Epidermal melanocyte (primary cell): Measurements from ENCODE around the gene SPIN1.

Experiments used
- DNase-seq: peaks from one replicate; pipeline ENCODE4 v3.0.0; 2011; ENCODE audit warnings: low spot score; ENCODE audit not compliant: insufficient read length

SPIN1 gene

GRCh38 chr9:88494983-88495721 lies 106.9 kb downstream of the SPIN1 start:
- no peak for DNase-seq

- DNase-seq, result no peak
Measured at GRCh38 chr9:88497224-88497623, 109.0 kb downstream of the SPIN1 start.

- DNase-seq, result no peak
Measured at GRCh38 chr9:88498880-88499279, 110.6 kb downstream of the SPIN1 start.

DNA sequence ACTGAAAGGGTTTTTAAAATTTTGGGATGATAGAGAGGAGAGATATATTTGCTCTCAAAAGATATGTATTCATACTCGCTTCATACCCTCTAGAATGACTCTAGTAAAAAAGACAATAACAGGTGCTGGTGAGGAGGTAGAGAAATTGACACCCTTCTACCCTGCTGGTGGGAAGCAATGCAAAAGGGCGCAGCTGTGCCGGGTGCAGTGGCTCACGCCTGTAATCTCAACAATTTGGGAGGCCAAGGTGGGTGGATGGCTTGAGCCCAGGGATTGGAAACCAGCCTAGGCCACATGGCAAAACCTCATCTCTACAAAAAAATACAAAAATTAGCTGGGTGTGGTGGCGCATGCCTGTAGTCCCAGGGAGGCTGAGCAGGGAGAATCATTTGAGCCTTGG lies 112.8 kb downstream of the SPIN1 start:
- no peak for DNase-seq

GRCh38 chr9:88502552-88503034 lies 114.3 kb downstream of the SPIN1 start:
- DNase-seq, result no peak

- no peak for DNase-seq
Measured at GRCh38 chr9:88503081-88503844, 115.0 kb downstream of the SPIN1 start.

- DNase-seq, result no peak
Measured at GRCh38 chr9:88503845-88504764, 115.9 kb downstream of the SPIN1 start.

- no peak for DNase-seq
Measured at GRCh38 chr9:88508326-88508725, 120.1 kb downstream of the SPIN1 start.

GRCh38 chr9:88511906-88512305 lies 123.7 kb downstream of the SPIN1 start:
- no peak for DNase-seq

- DNase-seq, result no peak
Measured at GRCh38 chr9:88514247-88514646, 126.0 kb downstream of the SPIN1 start.

- DNase-seq, result no peak
Measured at GRCh38 chr9:88521308-88521707, 133.1 kb downstream of the SPIN1 start.

- no peak for DNase-seq
Measured at GRCh38 chr9:88522360-88522759, 134.1 kb downstream of the SPIN1 start.

GRCh38 chr9:88523056-88523455 lies 134.8 kb downstream of the SPIN1 start:
- no peak for DNase-seq

DNA sequence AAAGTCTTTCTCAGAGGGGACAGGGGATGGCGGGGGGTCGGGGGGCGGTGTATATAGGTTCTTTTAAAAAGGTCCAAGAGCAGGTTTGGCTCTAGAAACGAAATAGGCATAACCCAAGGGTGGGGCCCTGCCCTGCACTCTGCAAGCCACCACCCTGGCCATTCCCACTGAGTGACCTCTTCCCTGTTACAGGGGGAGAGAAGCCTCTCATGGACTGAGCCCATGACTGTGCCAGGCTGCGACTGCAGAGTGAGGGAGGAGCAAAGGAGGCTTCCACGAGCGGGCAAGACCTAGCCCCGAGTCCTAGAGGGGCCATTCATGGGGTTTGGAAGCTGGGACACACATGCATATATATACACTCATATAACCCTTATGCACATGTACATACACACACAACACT lies 136.7 kb downstream of the SPIN1 start:
- DNase-seq, result no peak

DNA sequence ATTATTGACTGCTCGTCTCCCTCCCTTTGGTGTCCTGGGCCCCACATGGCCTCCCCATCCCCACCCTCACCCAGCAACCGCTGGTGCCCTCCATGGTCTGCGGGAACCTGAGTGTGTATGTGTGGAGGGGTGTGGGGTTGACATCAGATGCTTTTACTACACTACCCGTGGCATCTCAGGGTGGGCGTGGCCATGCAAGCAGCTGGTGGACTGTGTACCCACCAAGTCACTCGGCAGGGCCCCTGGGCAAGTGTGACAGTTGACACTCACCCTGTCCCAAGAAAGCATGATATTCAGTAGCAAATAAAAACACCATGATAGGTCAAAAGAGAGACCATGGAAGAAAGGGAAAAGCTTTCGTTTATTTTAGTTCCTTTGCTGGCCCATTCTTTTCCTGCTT lies 139.4 kb downstream of the SPIN1 start:
- no peak for DNase-seq
